T1000 (cell line): ENCODE results near the gene PDE6H.

Experiments used
- DNase-seq: peaks from one replicate; lab custom pipeline; 2025; ENCODE audit warnings: mixed read lengths; lab: John Stamatoyannopoulos, UW

PDE6H gene

DNA sequence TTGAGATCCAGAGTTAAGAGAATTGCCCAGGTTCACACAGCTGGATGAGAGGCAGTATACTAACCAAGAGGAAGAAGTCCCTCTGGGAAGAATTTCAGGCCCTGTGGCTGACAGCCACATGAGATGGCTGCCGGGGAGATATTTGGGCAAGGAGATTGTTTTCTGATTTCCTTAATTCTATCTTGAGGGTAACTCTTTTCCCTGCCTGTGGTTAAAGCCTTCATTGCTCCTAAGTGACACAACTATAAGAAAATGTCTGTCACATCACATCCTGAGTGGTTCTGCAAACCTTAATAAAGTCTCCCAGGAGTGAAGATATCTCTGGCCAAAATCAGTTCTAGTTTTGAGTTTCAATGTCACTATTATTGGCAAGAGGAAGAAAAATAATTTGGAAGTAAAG is 21.0 kb upstream of the PDE6H start:
- no peak for DNase-seq

DNA sequence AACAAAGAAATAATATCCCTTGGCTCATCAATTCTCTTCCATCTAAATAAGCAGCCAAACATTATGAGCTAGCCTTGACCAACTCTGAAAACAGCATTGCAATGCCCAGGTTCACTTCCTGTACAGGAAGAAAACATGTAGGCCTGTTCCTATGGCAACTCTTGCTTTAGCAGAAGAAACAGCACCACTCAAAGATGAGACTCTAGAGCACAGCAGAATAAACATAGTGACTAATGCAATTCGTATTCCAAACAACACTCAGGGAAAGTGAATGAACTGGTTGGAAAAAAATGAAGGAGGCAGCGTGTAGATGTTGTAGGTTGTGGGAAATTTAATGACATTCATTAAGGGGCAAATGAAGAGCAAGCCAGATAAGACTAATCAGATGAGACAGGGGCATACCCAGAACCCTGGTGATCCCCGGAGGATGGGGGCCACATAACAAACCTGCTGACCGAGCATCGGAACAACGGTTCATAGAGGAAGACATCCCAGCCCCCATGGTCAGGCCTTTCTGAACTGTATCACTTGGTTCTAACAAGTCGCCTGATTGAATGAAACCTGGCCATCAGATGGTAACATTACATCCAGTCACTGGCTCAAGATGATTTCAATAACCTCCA is 20.4 kb upstream of the PDE6H start:
- DNase-seq, result peak; percentile 24

- no peak for DNase-seq
These were observed 19.1 kb upstream of the PDE6H start for GRCh38 chr12:14953752-14954151.

- DNase-seq, result no peak
These were observed 18.6 kb upstream of the PDE6H start for GRCh38 chr12:14954269-14954668.

DNA sequence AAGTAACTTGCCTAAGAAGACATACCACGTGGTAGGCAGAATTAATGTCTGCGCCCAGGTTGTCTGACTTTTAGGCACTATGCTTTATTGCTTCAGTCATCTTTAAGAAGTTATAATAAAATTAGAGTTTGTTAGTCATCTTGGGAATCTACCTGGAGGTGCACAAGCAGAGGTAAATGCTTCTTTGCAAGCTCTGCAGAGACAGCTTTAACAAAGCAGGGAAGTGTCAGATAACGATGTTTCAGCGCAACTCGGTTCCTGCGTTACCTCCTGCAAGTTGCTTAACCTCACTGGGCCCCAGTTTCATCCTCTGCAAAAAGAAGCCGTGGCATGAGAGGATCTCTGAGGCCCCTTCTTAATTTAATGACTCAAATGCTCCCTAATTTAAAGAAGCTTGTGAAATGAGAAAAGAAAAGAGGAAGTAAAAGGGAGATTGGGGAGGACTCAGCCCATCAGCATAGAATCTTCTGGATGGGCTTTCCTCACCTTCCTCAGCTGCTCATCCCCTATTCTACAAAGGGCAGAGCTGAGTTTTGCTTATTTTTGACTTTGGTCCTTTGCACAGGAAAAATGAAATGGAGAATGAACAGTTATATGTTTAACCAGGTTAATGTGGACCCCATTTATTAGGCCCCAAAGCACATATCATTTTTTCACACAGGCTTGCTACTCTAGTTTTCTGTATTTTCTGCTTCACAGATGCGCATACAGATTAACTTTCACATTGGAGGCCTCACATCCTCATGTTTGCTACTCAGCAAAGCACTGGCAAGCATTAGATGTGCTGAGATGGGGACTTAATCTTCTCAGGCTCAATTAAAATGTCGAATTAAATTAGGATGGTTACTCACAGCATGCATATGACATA is 16.6 kb upstream of the PDE6H start:
- DNase-seq, result no peak

- no peak for DNase-seq
These were observed 15.9 kb upstream of the PDE6H start for GRCh38 chr12:14956905-14957304.

GRCh38 chr12:14957551-14958168 is 15.2 kb upstream of the PDE6H start:
- no peak for DNase-seq

DNA sequence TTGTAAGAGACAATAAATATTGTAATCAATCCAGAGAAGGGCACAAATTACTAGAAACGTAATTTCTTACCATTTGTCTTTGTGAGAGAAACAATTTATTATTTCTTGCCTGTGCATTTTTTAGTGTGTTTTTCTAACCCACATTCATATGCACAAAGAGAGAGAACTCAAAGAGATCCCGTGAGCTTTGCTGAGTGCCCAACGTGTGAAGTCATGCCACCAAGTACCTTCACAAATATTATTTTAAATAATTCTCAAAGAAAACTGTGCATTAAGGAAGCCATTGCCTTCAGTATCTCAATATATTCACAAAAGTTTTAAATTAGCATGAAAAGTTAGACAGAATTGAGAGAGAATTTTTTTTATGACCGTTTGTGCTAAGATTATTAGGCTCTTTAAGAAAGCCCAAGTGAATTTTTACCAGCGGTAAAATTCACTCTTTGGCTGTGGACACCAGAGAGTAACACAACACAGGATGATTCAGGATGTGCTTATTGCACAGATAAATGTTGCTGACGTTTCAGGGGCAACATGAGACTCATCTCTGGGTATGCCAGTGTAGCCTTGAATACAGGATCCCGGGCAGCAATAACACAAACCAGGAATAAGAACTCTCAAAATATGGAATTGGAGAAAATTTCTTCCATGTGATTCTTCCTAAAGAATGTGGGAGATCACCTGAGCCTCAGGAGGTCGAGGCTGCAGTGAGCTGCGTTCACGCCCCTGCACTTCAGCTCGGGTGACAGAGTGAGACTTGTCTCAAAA is 14.3 kb upstream of the PDE6H start:
- no peak for DNase-seq

- DNase-seq, result no peak
These were observed 13.8 kb upstream of the PDE6H start for GRCh38 chr12:14959126-14959440.

DNA sequence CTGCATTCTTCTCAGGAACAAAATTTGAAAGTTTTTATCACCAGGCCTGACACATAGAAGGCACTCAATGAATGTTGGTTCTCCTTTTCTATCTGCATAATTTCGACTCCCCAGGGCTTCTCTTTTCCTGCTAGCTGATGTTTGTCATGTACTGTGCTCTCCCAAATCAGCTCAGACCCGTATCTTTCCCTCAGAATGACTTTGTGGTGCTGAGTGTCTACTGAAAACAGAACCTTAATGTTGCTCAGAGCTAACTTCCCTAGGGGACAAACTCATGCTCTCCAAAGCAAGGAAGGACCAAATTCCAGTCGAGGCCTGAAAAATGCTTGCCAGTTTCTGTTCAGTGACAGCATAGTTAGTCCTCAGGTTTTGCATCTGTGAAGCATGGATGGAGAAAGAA is 13.4 kb upstream of the PDE6H start:
- DNase-seq, result no peak

GRCh38 chr12:14959916-14960496 is 12.8 kb upstream of the PDE6H start:
- no peak for DNase-seq

GRCh38 chr12:14960548-14961465 is 12.0 kb upstream of the PDE6H start:
- DNase-seq, result no peak

DNA sequence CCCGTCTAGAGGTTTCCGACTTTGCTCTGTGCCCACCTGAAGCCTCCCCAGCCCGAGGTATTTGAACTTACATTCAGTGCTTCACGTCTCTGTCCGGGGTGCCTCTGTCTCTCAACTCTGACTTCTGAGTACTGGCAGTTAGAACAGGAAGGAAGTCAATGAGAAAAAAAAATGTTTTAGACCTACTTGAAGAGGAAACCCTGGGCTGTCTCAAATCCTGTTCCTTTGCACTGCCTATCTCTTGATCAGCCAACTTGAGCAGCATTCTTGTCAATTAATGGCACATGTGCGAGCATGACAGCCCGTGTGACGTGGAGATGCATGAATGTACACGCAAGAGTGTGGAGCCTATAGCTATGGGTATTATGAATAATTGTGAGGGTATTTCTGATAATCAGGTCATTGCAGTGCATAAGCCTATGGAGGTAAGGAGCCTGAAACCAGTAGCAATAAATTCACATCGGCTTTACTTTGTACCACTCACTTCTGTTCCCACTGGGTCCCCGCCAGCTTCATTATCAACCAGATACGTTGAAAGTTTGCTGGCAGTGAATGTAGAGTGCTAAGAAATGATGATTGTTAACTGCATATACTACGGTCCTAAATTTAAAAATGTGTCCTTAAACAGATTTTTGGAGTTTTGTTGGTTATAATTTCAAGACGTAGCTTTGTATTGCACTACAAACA is 11.2 kb upstream of the PDE6H start, which contains the start of gene ARHGDIB:
Gene ARHGDIB, minus strand, starts transcription at position 136 of the 687 bp plus-strand sequence. CDS start 10,889 bp downstream, outside the sequence.
- DNase-seq, result no peak

GRCh38 chr12:14962153-14962539 is 10.7 kb upstream of the PDE6H start:
- DNase-seq, result no peak

DNA sequence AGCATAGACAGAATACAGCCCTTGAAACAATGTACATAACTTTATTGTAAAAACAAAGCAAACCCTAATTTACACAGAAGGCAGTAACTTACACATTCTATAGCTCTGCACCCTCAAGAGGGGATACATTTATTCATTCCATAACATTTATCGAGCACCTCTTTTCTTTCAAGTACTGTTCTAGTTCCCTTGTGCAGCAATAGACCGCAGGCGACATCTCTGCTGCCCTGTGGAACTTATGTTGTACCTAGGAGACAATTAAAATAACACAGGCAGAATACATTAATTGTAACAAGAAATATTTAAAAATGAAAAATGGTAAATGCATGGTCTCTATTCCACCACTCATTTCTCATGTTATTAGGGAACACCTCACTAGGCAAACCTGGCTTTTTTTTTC is 10.0 kb upstream of the PDE6H start:
- DNase-seq, result no peak

DNA sequence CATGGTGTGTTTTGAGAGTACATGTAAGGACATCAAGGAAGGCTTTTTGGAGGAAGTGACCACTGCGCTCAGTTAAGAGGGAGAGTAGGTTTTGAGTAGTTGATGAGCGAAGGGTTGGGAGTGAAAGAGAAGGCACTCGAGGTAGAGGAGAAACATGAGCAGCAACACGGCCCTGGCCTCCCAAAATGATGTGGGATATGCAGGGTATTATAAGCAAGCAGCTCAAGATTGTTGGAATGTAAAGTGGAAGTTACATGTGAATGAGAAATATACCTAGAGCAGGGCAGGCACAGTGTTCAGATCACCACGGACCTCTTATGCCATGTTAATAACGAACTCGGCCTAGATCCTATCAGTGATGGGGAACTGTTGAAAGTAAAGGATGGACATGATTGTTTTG is 9.3 kb upstream of the PDE6H start:
- DNase-seq, result no peak

DNA sequence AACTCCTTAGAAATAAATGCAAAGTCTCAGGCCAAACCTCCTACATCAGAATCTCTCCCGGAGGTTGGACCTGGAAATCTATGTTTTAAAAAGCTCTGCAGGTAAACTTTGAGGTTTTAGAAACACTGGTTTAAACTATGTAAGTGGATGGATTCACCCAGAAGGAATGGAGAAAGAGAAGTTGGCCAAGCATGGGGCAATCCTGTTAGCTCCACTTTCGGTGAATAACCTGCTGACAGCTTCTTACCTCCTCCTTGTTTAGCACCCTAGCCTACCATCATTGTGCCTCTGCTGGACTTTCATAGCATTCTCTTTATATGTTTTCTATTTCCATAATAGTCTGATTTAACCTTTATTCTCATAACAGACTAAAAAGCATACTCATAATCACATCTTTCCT is 8.4 kb upstream of the PDE6H start:
- no peak for DNase-seq

DNA sequence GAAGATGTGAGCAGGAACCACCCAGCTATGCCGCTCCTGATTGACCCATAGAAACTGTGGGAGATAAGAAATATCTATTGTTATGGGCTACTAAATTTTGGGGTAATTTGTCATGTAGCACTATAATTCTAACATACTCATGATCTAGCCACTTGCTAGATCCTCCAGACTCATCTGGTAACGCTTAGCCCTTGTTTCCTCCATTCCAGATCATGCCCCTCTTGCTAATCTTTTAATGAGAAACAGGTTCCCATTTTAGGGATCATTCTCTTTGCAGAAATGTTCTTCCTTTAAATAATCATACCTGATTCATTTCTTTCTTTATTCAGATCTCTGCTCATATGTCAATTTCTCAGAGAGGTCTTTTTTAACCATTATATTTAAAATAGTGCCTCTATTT is 7.6 kb upstream of the PDE6H start:
- DNase-seq, result no peak

- no peak for DNase-seq
These were observed 4.4 kb upstream of the PDE6H start for GRCh38 chr12:14968478-14968877.

DNA sequence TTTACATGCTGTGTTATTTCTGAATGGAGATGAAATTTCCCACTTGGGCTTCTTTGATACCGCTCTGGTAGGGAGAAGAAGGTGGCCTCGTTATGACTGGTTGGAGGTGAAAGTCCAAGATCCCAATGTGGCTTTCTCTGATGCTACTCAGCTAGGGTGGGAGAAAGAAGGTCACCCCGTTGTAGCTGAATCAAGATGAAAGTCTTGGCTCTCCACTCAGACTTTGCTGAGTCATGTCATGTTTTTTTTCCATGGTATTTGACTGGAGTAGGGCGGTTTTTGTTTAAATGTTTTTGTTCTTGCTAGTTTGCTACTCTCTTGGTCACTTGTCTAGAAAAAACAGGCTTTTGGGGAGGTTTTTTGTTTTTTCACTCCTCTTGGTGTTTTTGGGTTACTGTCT is 2.4 kb upstream of the PDE6H start:
- DNase-seq, result no peak
